ENCODE measurements around the gene PHYHIPL.

PHYHIPL gene

GRCh38 chr10:59290448-59290847, 114.0 kb downstream of the PHYHIPL start:
- CTCF ChIA-PET, result interaction anchor here (0.6 kb wide), 1 partner anchor 337 kb away, joined by 3 read pairs; no protein-coding TSS in a partner anchor

More at GRCh38 chr10:59290448-59290847, 114.0 kb downstream of the PHYHIPL start:
- Histone ChIP-seq H3K4me1 (ENCODE audit: control insufficient read depth, insufficient read depth, low read length) (no peaks in the 10 kb centered on the region), H3K4me3 (ENCODE audit: low read depth, low read length) (no peak overlapping the region), H3K36me3 (ENCODE audit: control insufficient read depth in 2 of 2, insufficient read depth in 1 of 2, low read length in 2 of 2) (no peaks in the 10 kb centered on the region), H3K27ac (ENCODE audit: extremely low read depth, low read depth, low read length) (no peak overlapping the region), H3K9me3 (ENCODE audit: control insufficient read depth, insufficient read depth, low read depth, low read length) (no peaks in the 10 kb centered on the region)
- no peak for TF ChIP-seq GLI2 (tag by site-specific recombination; IDR thresholded peaks at IDR 0.05; ENCODE audit: borderline replicate concordance, low read depth)
- no peak for TF ChIP-seq ZNF792 (tag by site-specific recombination; IDR thresholded peaks at IDR 0.05)
- TF ChIP-seq PATZ1 (tag by site-specific recombination; IDR thresholded peaks at IDR 0.05), result no peak
- no peak for TF ChIP-seq ZNF560 (tag by site-specific recombination; IDR thresholded peaks at IDR 0.05; ENCODE audit: borderline replicate concordance)
- no peak for TF ChIP-seq SCRT2 (tag by site-specific recombination; IDR thresholded peaks at IDR 0.05)
- TF ChIP-seq ZBTB7A (tag by site-specific recombination; IDR thresholded peaks at IDR 0.05; ENCODE audit: low read depth), result no peak
- no peak for TF ChIP-seq ZNF785 (tag by site-specific recombination; IDR thresholded peaks at IDR 0.05)
- no peak for TF ChIP-seq WT1 (tag by site-specific recombination; IDR thresholded peaks at IDR 0.05)
- TF ChIP-seq AEBP2 (tag by site-specific recombination; IDR thresholded peaks at IDR 0.05; ENCODE audit: borderline replicate concordance), result no peak
- TF ChIP-seq ZNF18 (tag by site-specific recombination; IDR thresholded peaks at IDR 0.05), result no peak
- no peak for TF ChIP-seq ZNF311 (tag by site-specific recombination; IDR thresholded peaks at IDR 0.05; ENCODE audit: borderline replicate concordance)
- TF ChIP-seq SETDB1 (IDR thresholded peaks at IDR 0.05; ENCODE audit: insufficient read length, low read length), result no peak
- no peak for TF ChIP-seq ZNF416 (tag by site-specific recombination; IDR thresholded peaks at IDR 0.05)
- no peak for TF ChIP-seq HIC1 (tag by site-specific recombination; IDR thresholded peaks at IDR 0.05)
- no peak for TF ChIP-seq ZNF274 (IDR thresholded peaks at IDR 0.05; ENCODE audit: low read length)
- TF ChIP-seq ZNF274 (tag by site-specific recombination; IDR thresholded peaks at IDR 0.05; ENCODE audit: borderline replicate concordance), result no peak
- POLR2A ChIA-PET, result no interaction called here
